Lower leg skin (tissue), 3 donors: ENCODE measurements around the gene DOCK1.

Source experiments
- POLR2A ChIP-seq, 2 donors: fragments of 450-650 bp; IDR thresholded peaks; one replicate each; pipeline ENCODE4 v1.6.1; 2016 to 2017; ENCODE audit warnings: antibody characterized with exemption in 2 of 2, mild to moderate bottlenecking in 1 of 2, moderate library complexity in 1 of 2
- TF ChIP-seq, protein P1 (sequence below), 3 donors: fragments of 450-650 bp; IDR thresholded peaks; one replicate each; pipeline ENCODE4 v1.5.1; 2016; ENCODE audit warnings: antibody characterized with exemption in 3 of 3, mild to moderate bottlenecking in 3 of 3, moderate library complexity in 2 of 3

DNA sequence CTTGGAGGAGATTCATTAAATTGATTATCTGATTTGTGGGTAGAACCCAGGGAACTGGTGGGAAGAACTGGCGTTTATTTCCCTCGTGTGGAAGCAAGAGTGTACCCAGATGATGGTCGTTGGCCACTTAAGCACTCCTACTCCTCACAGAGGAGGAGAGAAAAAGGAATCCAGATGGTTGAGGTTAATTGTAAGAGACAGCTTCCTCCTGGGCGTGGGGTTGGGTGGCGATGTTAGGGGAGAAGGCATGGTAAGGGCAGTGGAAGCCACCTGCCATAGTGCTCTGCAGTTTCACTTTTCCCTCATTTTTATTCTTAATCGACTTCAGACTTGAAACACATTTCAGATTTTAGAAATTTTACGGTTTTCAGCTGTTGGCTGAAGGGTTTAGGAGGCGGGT is 104.1 kb downstream of the DOCK1 start:
- TF ChIP-seq, protein P1, sequence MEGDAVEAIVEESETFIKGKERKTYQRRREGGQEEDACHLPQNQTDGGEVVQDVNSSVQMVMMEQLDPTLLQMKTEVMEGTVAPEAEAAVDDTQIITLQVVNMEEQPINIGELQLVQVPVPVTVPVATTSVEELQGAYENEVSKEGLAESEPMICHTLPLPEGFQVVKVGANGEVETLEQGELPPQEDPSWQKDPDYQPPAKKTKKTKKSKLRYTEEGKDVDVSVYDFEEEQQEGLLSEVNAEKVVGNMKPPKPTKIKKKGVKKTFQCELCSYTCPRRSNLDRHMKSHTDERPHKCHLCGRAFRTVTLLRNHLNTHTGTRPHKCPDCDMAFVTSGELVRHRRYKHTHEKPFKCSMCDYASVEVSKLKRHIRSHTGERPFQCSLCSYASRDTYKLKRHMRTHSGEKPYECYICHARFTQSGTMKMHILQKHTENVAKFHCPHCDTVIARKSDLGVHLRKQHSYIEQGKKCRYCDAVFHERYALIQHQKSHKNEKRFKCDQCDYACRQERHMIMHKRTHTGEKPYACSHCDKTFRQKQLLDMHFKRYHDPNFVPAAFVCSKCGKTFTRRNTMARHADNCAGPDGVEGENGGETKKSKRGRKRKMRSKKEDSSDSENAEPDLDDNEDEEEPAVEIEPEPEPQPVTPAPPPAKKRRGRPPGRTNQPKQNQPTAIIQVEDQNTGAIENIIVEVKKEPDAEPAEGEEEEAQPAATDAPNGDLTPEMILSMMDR (IDR thresholded peaks at IDR 0.05) = no peak
- TF ChIP-seq POLR2A (IDR thresholded peaks at IDR 0.05) = no peak
